GM21526 (cell line): Measurements from ENCODE around the gene TRMT10C.
"Not testable (repeated sequence)": the region's sequence is repeated elsewhere in the genome, so short reads cannot be mapped to it uniquely, and the experiment has no call there.

Experiments used
- ATAC-seq: cut with Tn5 transposase; IDR thresholded peaks from one replicate; pipeline ENCODE4 v1.9.1; 2021; ENCODE audit warnings: moderate library complexity; ENCODE audit not compliant: unreplicated experiment, low FRiP score

The TRMT10C gene

GRCh38 chr3:101561630-101562328 is at the start of gene TRMT10C:
Gene TRMT10C, plus strand, starts transcription at chr3:101561868. Its CDS starts 2,914 bp downstream, at chr3:101564782.
- ATAC-seq = peak; percentile 100

GRCh38 chr3:101512396-101512645 is 49.3 kb upstream of the TRMT10C start:
- no peak for ATAC-seq

- no peak for ATAC-seq
These were observed 48.8 kb upstream of the TRMT10C start, which contains the start of gene SENP7 for GRCh38 chr3:101512646-101513418. Gene SENP7, minus strand, starts transcription at chr3:101513212. Its CDS starts 82 bp downstream, at chr3:101513130.

- ATAC-seq = no peak
These were observed 48.2 kb upstream of the TRMT10C start for GRCh38 chr3:101513419-101513986.

GRCh38 chr3:101518421-101518871 is 43.2 kb upstream of the TRMT10C start:
- peak; percentile 98 for ATAC-seq

- ATAC-seq = no peak
These were observed 41.8 kb upstream of the TRMT10C start for GRCh38 chr3:101519685-101520365.

GRCh38 chr3:101521211-101521701 is 40.4 kb upstream of the TRMT10C start:
- no peak for ATAC-seq

- no peak for ATAC-seq
These were observed 34.2 kb upstream of the TRMT10C start for GRCh38 chr3:101527441-101527840.

- no peak for ATAC-seq
These were observed 33.8 kb upstream of the TRMT10C start for GRCh38 chr3:101527906-101528305.

- no peak for ATAC-seq
These were observed 31.6 kb upstream of the TRMT10C start for GRCh38 chr3:101529816-101530685.

GRCh38 chr3:101530686-101531047 is 31.0 kb upstream of the TRMT10C start:
- no peak for ATAC-seq

GRCh38 chr3:101531473-101532086 is 30.1 kb upstream of the TRMT10C start:
- ATAC-seq = no peak

GRCh38 chr3:101532783-101533602 is 28.7 kb upstream of the TRMT10C start:
- no peak for ATAC-seq

GRCh38 chr3:101533603-101533968 is 28.1 kb upstream of the TRMT10C start:
- ATAC-seq = no peak

- ATAC-seq = no peak
These were observed 26.4 kb upstream of the TRMT10C start for GRCh38 chr3:101535221-101535620.

GRCh38 chr3:101536266-101536665 is 25.4 kb upstream of the TRMT10C start:
- no peak for ATAC-seq

GRCh38 chr3:101536955-101537354 is 24.7 kb upstream of the TRMT10C start:
- ATAC-seq = not testable (repeated sequence)

- ATAC-seq = no peak
These were observed 18.7 kb upstream of the TRMT10C start for GRCh38 chr3:101542957-101543356.
